ENCODE measurements around the gene CRYBB3.

DNA sequence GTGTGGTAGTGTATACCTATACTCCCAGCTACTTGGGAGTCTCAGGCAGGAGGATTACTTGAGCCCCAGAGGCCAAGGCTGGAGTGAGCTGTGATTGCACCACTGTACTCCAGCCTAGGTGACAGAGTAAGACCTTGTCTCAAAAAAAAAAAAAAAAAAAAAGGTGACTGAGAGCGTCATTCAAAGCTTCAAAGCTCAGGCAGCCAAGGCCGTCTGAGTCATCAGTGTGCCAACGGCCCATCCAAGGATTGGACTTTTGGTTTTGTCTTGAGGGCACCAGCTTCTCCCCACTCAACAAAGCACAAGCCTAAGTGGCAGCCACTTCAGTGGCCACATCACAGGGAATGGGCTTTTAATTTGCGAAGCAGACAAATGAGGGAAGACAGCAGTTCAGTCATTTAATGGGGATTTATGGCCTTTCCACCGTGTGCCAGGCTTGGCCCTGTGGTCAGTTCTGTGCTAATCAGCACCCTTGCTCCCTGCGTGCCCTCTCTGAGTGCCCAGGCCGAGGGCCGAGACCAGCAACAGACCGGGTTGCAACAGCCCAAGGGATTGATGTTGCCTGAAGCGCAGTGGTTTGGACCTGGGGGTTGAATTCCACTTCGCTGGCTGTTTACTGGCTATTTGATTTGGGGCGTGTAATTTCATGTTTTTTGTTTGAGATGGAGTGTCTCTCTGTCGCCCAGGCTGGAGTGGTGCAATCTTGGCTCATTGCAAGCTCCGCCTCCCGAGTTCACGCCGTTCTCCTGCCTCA, 30.2 kb upstream of the CRYBB3 start:
- TF ChIP-seq, protein P1, sequence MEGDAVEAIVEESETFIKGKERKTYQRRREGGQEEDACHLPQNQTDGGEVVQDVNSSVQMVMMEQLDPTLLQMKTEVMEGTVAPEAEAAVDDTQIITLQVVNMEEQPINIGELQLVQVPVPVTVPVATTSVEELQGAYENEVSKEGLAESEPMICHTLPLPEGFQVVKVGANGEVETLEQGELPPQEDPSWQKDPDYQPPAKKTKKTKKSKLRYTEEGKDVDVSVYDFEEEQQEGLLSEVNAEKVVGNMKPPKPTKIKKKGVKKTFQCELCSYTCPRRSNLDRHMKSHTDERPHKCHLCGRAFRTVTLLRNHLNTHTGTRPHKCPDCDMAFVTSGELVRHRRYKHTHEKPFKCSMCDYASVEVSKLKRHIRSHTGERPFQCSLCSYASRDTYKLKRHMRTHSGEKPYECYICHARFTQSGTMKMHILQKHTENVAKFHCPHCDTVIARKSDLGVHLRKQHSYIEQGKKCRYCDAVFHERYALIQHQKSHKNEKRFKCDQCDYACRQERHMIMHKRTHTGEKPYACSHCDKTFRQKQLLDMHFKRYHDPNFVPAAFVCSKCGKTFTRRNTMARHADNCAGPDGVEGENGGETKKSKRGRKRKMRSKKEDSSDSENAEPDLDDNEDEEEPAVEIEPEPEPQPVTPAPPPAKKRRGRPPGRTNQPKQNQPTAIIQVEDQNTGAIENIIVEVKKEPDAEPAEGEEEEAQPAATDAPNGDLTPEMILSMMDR (conservative IDR thresholded peaks at IDR 0.05; ENCODE audit: low read depth, low read length), result no peak
- no peak for TF ChIP-seq EZH2 (IDR thresholded peaks at IDR 0.05; ENCODE audit: borderline replicate concordance, low read depth, low read length, poor library complexity, severe bottlenecking)
